Tibial nerve (tissue), 4 donors: ENCODE results near the gene RPS28. TPM values are rescaled to one million over a fixed set of nuclear protein-coding genes. Genes with fewer than 3 reads are reported as not detected.

ENCODE experiments used
- DNase-seq, 2 donors: peaks; one replicate each; pipeline ENCODE4 v3.0.0-alpha.2; 2019; ENCODE audit warnings: low spot score in 2 of 2
- H3K27ac ChIP-seq, 4 donors: fragments of 200-600 bp; sonication (generic) in 3 of 4; one replicate each; pipeline ENCODE4 v1.5.1; 2017 to 2019; ENCODE audit warnings: mild to moderate bottlenecking in 1 of 4
- H3K27me3 ChIP-seq, 2 donors: fragments of 200-600 bp; sonication (generic) in 1 of 2; one replicate each; pipeline versions ENCODE4 v1.5.1 to v1.6.0; 2017 to 2019
- H3K36me3 ChIP-seq, 3 donors: fragments of 200-600 bp; sonication (generic); one replicate each; pipeline ENCODE4 v1.5.1; 2018 to 2019
- H3K4me1 ChIP-seq, 4 donors: fragments of 200-600 bp; sonication (generic) in 3 of 4; one replicate each; pipeline ENCODE4 v1.5.1; 2017 to 2019
- H3K4me3 ChIP-seq, 4 donors: fragments of 200-600 bp; sonication (generic) in 3 of 4; one replicate each; pipeline ENCODE4 v1.5.1; 2017 to 2019; ENCODE audit warnings: mild to moderate bottlenecking in 1 of 4, moderate library complexity in 1 of 4
- H3K9me3 ChIP-seq, 4 donors: fragments of 200-600 bp; sonication (generic) in 3 of 4; one replicate each; pipeline ENCODE4 v1.5.1; 2017 to 2019
- EP300 ChIP-seq, 2 donors: sonication (generic); formaldehyde crosslinking; IDR thresholded peaks; one replicate each; pipeline ENCODE4 v1.6.1; 2017; ENCODE audit warnings: antibody characterized with exemption in 2 of 2, mild to moderate bottlenecking in 1 of 2
- POLR2A ChIP-seq, 2 donors: fragments of 450-650 bp; IDR thresholded peaks; one replicate each; pipeline ENCODE4 v1.6.1; 2017; ENCODE audit warnings: antibody characterized with exemption in 2 of 2, mild to moderate bottlenecking in 2 of 2, moderate library complexity in 2 of 2
- WGBS, 2 donors: methylation state at CpG; one replicate each; pipeline ENCODE4 v1.1.5; 2018; 5-methylcytosine and 5-hydroxymethylcytosine counted together
- total RNA-seq, 4 donors: library from RNA; depleted of rRNA; stranded (reverse); fragments of >200 nt; gene quantifications; one replicate each; pipeline ENCODE4 v1.1.0, GENCODE V29; 2016
- TF ChIP-seq, protein P1 (sequence below), 5 experiments: fragments of 200-600 bp in 3 of 5; fragments of 450-650 bp in 2 of 5; sonication (generic) in 3 of 5; IDR thresholded peaks; one replicate each; pipeline ENCODE4 v1.5.1; 2016 to 2019; ENCODE audit warnings: antibody characterized with exemption in 5 of 5, mild to moderate bottlenecking in 3 of 5, moderate library complexity in 2 of 5

RPS28 gene
- total RNA-seq, 4 donors from 2014 or later, result 398 to 559 (median 412) TPM

DNA sequence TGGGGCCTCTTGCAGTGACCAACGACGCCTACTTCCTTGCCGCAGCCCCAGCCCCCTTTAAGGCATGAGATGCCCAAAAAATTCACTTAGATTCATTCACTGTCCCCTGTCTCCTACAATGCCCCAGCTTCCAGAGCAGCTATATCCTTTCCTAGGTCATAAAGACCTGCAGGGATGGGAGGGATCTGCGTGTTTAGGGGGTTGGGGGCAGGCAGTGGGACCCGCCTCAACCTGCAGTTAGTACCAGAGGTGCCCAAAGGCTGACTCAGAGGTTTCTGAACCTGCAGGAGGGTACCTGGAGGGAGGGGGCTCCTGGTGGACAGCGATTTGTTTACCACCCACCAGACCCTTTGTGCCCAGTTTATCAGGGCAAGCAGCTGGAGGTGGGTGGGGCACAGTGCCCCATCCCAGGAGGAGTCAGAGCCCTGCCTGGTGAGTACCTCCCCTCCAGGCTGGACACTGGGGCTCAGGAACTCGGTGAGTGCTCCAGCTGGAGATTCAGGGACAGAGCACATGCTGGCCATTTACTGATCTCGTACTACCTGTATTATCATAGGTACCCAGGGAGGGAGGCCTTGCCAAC lies 10.1 kb downstream of the RPS28 start:
- peaks cover 0 to 26% (median 0%) of the 10 kb centered on the region in 3 donors for H3K36me3 ChIP-seq
- peaks cover 0 to 5% (median 0%) of the 10 kb centered on the region in 4 donors for H3K9me3 ChIP-seq
- no peak overlapping the region for H3K4me3 ChIP-seq
- peaks cover 0 to 29% of the 10 kb centered on the region in 2 donors for H3K27me3 ChIP-seq
- TF ChIP-seq POLR2A (IDR thresholded peaks at IDR 0.05), result no peak
- TF ChIP-seq, protein P1, sequence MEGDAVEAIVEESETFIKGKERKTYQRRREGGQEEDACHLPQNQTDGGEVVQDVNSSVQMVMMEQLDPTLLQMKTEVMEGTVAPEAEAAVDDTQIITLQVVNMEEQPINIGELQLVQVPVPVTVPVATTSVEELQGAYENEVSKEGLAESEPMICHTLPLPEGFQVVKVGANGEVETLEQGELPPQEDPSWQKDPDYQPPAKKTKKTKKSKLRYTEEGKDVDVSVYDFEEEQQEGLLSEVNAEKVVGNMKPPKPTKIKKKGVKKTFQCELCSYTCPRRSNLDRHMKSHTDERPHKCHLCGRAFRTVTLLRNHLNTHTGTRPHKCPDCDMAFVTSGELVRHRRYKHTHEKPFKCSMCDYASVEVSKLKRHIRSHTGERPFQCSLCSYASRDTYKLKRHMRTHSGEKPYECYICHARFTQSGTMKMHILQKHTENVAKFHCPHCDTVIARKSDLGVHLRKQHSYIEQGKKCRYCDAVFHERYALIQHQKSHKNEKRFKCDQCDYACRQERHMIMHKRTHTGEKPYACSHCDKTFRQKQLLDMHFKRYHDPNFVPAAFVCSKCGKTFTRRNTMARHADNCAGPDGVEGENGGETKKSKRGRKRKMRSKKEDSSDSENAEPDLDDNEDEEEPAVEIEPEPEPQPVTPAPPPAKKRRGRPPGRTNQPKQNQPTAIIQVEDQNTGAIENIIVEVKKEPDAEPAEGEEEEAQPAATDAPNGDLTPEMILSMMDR (IDR thresholded peaks at IDR 0.05), result no peak
- no peak for TF ChIP-seq EP300 (IDR thresholded peaks at IDR 0.05)
- 65 to 72% methylated on average over 8 of the region's 8 CpGs for WGBS, 2 donors
- H3K4me1 ChIP-seq, result peaks cover 0 to 18% (median 5%) of the 10 kb centered on the region in 4 donors
- no peak overlapping the region for H3K27ac ChIP-seq
- DNase-seq, result no peak

DNA sequence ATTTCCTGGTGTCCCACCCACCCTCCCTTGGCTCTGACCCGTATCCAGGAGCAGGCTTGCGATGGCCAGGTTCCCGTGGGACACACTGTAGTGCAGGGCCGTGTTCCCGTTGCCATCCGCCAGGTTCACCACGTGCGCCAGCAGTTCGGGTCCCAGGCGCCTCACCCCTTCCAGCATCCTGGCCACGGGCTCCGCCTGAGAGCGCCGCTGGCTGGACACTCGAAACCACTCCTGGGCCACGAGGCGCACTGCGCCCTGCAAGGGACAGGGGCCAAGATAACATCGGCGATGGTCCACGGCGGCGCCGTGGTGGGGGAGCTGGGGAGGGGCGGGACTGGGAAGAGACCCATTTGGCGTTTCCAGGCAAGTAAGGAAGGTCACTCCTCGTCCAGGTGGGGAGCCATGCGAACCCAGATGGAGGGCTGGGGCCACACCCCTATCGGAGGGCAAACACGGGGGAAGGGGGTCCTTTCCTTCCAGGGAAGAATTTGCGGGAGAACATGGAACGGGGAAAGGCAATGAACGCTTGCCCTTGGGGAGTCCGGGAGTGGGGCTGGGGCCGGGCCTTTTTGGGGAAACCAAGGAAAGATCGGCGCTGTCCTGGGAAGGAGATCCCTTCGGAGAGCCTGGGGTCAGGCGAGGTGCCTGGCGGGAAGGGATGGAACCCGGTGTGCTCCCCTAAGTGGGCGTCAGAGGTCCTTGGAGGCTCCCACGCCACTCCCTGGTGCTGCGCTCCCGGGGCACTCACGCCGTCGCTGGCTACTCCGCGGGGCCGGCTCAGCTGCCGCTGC lies 11.9 kb downstream of the RPS28 start:
- Histone ChIP-seq H3K27me3 (peaks cover 0 to 29% of the 10 kb centered on the region in 2 donors), H3K27ac (no peak overlapping the region)
- DNase-seq, result no peak

DNA sequence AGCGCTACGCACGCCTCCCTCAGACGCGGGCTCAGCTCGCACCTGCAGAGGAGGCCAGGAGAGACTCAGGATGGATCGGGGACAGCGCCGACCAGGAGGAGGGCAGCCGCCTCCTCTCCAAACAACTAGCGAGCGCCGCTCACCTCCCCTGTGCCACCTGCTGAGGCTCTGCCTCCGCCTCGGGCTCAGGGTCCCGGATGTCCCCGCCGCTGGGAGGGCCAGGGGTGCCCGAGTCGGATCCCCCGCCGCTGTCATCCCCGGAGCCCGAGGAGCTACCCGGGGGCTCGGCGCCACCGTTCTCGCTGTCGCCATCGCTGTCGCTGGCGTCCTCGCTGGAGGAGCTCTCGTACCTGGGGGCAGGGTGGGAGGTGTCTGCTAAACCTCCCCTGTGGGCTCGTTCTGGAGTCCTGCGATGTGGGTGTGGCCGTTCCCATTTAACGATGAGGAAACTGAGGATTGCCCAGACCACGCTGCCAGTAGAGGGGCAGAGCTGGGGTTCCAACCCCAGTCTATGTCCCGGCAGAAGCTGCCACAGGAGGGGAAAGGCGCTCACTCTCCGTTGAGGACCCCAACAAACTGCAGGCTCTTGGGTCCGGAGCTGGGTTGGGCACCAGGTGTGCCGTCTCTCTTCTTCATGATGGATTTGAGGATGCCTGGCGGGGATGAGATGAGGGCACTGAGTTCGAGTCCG lies 12.6 kb downstream of the RPS28 start:
- Histone ChIP-seq H3K27me3 (peaks cover 0 to 29% of the 10 kb centered on the region in 2 donors), H3K4me1 (peaks cover 0 to 18% (median 5%) of the 10 kb centered on the region in 4 donors)
- WGBS, 2 donors, result 36 to 50% methylated on average over 11 to 12 of the region's 48 CpGs

More for the DNA sequence above, 11.9 kb downstream of the RPS28 start:
- H3K4me3 ChIP-seq, result no peak overlapping the region
- TF ChIP-seq EP300 (IDR thresholded peaks at IDR 0.05), result no peak
- H3K9me3 ChIP-seq, result no peaks in the 10 kb centered on the region
- WGBS, 2 donors, result 41 to 55% methylated on average over 42 to 50 of the region's 52 CpGs
- peaks cover 0 to 18% (median 5%) of the 10 kb centered on the region in 4 donors for H3K4me1 ChIP-seq
- peaks cover 0 to 10% (median 0%) of the 10 kb centered on the region in 3 donors for H3K36me3 ChIP-seq

DNA sequence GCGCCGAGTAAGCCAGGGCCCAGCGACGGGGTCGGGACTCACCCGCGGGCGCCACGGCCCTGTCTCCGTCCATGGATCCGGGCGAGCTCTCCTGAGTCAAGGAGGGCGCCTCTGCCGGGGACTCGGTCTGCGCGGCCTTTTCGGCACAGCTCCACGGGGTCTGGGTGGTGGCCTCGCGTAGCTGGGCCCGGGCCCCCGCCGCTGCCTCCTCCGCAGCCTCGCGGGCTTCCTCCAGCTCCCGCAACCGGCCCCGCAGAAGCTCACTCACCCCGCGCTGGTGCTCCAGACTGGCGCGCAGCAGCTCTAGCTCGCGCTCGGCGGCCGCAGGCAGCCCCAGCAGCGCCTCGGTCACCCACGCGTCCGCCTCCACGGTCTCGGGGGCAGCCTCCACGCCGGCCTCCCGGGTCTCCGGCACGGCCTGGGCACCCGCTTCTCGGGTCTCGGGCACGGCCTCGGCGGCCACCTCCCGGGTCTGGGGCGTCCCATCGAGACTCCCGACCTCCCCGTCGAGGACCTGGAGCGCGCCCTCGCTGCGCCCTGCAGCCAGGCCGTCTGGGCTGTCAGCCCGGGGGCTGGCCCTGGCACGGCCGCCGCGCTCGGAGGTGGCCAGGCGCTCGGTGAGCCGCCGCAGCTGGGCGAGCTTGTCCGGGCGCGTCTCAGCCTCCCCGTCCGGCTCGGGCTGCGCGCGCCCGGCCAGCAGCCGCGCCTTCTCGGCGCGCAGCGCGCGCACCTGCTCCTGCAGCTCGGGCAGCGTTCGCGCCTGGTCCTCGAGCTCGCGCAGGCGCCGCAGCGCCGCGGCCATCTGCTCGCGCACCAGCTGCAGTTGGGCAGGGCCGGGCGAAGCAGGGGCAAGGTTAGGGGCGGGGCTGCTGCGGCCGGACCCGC lies 13.4 kb downstream of the RPS28 start:
- TF ChIP-seq EP300 (IDR thresholded peaks at IDR 0.05) (no peak), POLR2A (IDR thresholded peaks at IDR 0.05) (no peak)
- TF ChIP-seq, protein P1 (IDR thresholded peaks at IDR 0.05), result no peak
- no peak overlapping the region for H3K27ac ChIP-seq
- H3K9me3 ChIP-seq, result no peaks in the 10 kb centered on the region
- peaks cover 0 to 18% (median 5%) of the 10 kb centered on the region in 4 donors for H3K4me1 ChIP-seq
- peaks cover 0 to 29% of the 10 kb centered on the region in 2 donors for H3K27me3 ChIP-seq
- WGBS, 2 donors, result 10 to 27% methylated on average over 29 to 65 of the region's 117 CpGs
- peak overlapping the region in 2 of 4 donors; percentile 10 to 45 for H3K4me3 ChIP-seq
- no peak for DNase-seq
- peaks cover 0 to 7% (median 0%) of the 10 kb centered on the region in 3 donors for H3K36me3 ChIP-seq

More for the DNA sequence above, 12.6 kb downstream of the RPS28 start:
- H3K27ac ChIP-seq, result no peak overlapping the region
- TF ChIP-seq, protein P1 (IDR thresholded peaks at IDR 0.05), result no peak
- TF ChIP-seq POLR2A (IDR thresholded peaks at IDR 0.05) (no peak), EP300 (IDR thresholded peaks at IDR 0.05) (no peak)
- H3K36me3 ChIP-seq, result peaks cover 0 to 10% (median 0%) of the 10 kb centered on the region in 3 donors
- DNase-seq, result no peak
- H3K9me3 ChIP-seq, result no peaks in the 10 kb centered on the region
- no peak overlapping the region for H3K4me3 ChIP-seq
